Liver (tissue), 3 donors: ENCODE measurements around the gene UBE2U.

Experiments used
- CTCF ChIP-seq: fragments of 150-350 bp; IDR thresholded peaks from 2 replicates; pipeline ENCODE4 v1.5.1; 2017; ENCODE audit warnings: improper control_type of control experiment, low read depth, low read length; ENCODE audit not compliant: missing input control
- GABPA ChIP-seq, 2 donors: IDR thresholded peaks in 1 of 2; conservative IDR thresholded peaks in 1 of 2; 2 replicates each; pipeline ENCODE4 v1.6.1; 2016; ENCODE audit warnings: antibody characterized with exemption in 2 of 2, mild to moderate bottlenecking in 1 of 2, moderate library complexity in 1 of 2
- JUND ChIP-seq, 2 donors: IDR thresholded peaks; 2 replicates each; pipeline ENCODE4 v1.6.1; 2016; ENCODE audit warnings: antibody characterized with exemption in 2 of 2
- MAX ChIP-seq: IDR thresholded peaks from 2 replicates; pipeline ENCODE4 v1.6.1; 2016; ENCODE audit warnings: antibody characterized with exemption
- NR2F2 ChIP-seq: IDR thresholded peaks from 2 replicates; pipeline ENCODE4 v1.6.1; 2016; ENCODE audit warnings: antibody characterized with exemption
- RAD21 ChIP-seq, 2 donors: IDR thresholded peaks; 2 replicates each; pipeline ENCODE4 v1.6.1; 2016; ENCODE audit warnings: antibody characterized with exemption in 2 of 2, mild to moderate bottlenecking in 2 of 2
- RXRA ChIP-seq, 2 donors: IDR thresholded peaks; 2 replicates each; pipeline ENCODE4 v1.6.1; 2017 to 2018; ENCODE audit warnings: antibody characterized with exemption in 2 of 2, mild to moderate bottlenecking in 1 of 2
- SP1 ChIP-seq: IDR thresholded peaks from 2 replicates; pipeline ENCODE4 v1.6.1; 2018; ENCODE audit warnings: antibody characterized with exemption, mild to moderate bottlenecking
- TF ChIP-seq, protein P1 (sequence below): IDR thresholded peaks from 2 replicates; pipeline ENCODE4 v1.6.1; 2016; ENCODE audit warnings: antibody characterized with exemption
- TF ChIP-seq, protein P2 (sequence below): IDR thresholded peaks from 2 replicates; pipeline ENCODE4 v1.6.1; 2016; ENCODE audit warnings: antibody characterized with exemption
- TF ChIP-seq, protein P3 (sequence below): IDR thresholded peaks from 2 replicates; pipeline ENCODE4 v1.6.1; 2016; ENCODE audit warnings: antibody characterized with exemption, mild to moderate bottlenecking
- donor health status: healthy.
- donor health status: healthy.

GRCh38 chr1:64251971-64252370 lies 48.5 kb downstream of the UBE2U start:
- TF ChIP-seq CTCF = no peak
- no peak for TF ChIP-seq MAX
- TF ChIP-seq, protein P1, sequence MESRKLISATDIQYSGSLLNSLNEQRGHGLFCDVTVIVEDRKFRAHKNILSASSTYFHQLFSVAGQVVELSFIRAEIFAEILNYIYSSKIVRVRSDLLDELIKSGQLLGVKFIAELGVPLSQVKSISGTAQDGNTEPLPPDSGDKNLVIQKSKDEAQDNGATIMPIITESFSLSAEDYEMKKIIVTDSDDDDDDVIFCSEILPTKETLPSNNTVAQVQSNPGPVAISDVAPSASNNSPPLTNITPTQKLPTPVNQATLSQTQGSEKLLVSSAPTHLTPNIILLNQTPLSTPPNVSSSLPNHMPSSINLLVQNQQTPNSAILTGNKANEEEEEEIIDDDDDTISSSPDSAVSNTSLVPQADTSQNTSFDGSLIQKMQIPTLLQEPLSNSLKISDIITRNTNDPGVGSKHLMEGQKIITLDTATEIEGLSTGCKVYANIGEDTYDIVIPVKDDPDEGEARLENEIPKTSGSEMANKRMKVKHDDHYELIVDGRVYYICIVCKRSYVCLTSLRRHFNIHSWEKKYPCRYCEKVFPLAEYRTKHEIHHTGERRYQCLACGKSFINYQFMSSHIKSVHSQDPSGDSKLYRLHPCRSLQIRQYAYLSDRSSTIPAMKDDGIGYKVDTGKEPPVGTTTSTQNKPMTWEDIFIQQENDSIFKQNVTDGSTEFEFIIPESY = no peak
- TF ChIP-seq RXRA (IDR thresholded peaks at IDR 0.05) = no peak
- TF ChIP-seq, protein P2, sequence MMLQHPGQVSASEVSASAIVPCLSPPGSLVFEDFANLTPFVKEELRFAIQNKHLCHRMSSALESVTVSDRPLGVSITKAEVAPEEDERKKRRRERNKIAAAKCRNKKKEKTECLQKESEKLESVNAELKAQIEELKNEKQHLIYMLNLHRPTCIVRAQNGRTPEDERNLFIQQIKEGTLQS = no peak
- TF ChIP-seq, protein P3, sequence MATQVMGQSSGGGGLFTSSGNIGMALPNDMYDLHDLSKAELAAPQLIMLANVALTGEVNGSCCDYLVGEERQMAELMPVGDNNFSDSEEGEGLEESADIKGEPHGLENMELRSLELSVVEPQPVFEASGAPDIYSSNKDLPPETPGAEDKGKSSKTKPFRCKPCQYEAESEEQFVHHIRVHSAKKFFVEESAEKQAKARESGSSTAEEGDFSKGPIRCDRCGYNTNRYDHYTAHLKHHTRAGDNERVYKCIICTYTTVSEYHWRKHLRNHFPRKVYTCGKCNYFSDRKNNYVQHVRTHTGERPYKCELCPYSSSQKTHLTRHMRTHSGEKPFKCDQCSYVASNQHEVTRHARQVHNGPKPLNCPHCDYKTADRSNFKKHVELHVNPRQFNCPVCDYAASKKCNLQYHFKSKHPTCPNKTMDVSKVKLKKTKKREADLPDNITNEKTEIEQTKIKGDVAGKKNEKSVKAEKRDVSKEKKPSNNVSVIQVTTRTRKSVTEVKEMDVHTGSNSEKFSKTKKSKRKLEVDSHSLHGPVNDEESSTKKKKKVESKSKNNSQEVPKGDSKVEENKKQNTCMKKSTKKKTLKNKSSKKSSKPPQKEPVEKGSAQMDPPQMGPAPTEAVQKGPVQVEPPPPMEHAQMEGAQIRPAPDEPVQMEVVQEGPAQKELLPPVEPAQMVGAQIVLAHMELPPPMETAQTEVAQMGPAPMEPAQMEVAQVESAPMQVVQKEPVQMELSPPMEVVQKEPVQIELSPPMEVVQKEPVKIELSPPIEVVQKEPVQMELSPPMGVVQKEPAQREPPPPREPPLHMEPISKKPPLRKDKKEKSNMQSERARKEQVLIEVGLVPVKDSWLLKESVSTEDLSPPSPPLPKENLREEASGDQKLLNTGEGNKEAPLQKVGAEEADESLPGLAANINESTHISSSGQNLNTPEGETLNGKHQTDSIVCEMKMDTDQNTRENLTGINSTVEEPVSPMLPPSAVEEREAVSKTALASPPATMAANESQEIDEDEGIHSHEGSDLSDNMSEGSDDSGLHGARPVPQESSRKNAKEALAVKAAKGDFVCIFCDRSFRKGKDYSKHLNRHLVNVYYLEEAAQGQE = no peak
- TF ChIP-seq GABPA (IDR thresholded peaks at IDR 0.05 in 1 of 2, conservative IDR thresholded peaks at IDR 0.05 in 1 of 2) = no peak
- no peak for TF ChIP-seq SP1
- TF ChIP-seq NR2F2 = no peak
- no peak for TF ChIP-seq RAD21 (IDR thresholded peaks at IDR 0.05)
- no peak for TF ChIP-seq JUND (IDR thresholded peaks at IDR 0.05)
